ENCODE results near the gene AKAP11.
"Not testable (repeated sequence)": the region's sequence is repeated elsewhere in the genome, so short reads cannot be mapped to it uniquely, and the experiment has no call there.

AKAP11 gene, protein sequence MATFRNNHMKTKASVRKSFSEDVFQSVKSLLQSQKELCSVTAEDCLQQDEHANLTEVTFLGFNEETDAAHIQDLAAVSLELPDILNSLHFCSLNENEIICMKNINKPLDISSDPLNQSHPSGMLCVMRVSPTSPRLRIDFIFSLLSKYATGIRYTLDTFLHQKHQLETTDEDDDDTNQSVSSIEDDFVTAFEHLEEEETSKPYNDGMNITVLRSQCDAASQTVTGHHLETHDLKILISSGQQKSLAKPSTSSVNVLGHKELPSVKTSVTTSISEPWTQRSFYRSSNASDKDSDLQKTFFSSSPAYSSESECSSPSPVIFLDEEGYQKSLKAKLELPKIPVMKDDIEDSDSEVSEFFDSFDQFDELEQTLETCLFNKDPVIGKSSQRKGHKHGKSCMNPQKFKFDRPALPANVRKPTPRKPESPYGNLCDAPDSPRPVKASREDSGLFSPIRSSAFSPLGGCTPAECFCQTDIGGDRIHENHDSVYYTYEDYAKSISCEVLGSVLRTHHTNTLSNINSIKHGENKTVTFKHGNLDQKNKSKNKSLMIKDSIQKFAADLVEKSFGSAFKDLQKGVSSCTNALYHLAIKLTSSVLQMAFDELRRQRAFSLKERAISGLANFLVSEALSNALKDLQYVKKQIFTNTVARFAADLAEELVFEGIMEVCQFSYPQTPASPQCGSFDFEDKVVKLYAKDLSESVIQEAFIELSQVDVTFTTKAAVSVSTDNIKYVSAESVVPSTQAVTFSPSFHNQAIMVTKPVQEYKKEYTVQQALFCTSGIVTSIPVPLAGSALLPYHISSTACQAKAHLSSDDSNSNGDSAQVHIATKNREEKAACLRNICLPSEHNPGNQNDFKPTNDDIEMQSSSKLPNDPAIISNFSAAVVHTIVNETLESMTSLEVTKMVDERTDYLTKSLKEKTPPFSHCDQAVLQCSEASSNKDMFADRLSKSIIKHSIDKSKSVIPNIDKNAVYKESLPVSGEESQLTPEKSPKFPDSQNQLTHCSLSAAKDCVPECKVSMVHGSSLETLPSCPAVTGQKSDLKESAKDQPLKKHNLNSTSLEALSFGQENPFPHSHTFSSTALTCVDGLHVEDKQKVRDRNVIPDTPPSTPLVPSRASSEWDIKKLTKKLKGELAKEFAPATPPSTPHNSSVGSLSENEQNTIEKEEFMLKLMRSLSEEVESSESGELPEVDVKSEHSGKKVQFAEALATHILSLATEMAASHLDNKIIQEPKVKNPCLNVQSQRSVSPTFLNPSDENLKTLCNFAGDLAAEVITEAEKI (N-terminal part only)

DNA sequence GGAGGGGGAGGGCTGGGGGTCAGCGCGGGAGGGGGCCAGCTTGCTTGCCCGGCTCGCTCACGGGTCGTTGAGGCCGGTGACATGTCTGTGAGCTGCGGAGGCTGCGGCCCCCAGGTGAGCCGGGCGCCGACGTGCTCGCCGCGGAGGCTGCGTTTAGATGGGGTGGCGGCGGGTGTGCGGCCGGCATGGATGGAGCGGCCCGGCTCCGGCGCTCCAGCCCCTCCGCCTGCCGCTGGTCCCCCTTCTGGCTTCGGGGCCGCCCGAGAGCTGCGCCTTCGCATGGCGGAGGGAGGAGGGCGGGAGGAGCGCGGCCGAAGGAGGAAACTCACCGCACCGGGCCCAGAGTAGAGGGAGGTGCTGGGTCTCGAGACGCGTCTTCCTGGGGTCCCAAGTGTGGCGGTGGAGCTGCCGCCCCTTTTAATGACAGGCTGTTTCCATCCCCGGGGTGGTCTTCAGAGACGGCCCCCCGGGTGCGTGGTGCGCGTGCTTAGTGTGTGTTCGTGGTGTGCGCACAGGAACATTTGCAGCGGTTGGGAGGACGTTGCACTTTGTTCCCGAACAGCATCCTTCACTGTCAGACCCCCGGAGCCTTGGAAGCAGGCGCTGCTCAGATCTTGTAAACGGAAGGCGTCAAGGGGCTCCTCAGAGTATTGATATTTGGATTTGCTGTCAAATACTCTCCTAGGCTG, at the start of gene AKAP11:
Gene AKAP11, plus strand, starts transcription at position 38 of the 689 bp plus-strand sequence. CDS start 14,197 bp downstream, outside the sequence.
- peak; percentile 51 for DNase-seq

DNA sequence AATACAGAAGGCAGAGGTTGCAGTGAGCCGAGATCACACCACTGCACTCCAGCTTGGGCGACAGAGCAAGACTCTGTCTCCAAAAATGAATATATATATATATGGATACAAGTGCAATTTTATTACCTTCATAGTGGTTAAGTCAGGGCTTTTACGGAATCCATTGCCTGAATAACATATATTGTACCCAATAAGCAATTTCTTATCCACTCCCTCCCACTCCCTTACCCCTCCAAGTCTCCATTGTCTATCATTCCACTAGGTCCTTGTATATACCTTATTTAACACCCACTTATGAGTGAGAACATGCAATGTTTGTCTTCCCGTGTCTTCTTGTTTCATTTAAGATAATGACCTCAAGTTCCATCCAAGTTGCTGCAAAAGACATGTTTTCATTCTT, 48.3 kb upstream of the AKAP11 start:
- no peak for DNase-seq

DNA sequence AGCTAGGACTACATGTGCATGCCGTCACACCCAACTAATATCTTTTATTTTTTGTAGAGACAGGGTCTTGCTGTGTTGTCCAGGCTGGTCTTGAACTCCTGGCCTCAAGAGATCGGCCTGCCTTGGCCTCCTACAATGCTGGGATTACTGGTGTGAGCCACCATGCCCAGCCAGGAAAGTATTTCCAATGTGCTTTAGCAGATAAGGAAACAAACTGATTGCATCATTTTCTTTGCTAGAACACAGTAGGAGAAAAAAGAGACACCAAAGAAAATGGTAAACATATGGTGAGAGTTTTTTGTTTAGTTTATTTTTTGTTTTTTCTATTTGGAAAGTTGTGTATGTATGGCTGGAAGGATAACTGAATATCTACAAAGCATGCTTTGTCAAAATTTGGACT, 46.9 kb upstream of the AKAP11 start:
- DNase-seq = no peak

DNA sequence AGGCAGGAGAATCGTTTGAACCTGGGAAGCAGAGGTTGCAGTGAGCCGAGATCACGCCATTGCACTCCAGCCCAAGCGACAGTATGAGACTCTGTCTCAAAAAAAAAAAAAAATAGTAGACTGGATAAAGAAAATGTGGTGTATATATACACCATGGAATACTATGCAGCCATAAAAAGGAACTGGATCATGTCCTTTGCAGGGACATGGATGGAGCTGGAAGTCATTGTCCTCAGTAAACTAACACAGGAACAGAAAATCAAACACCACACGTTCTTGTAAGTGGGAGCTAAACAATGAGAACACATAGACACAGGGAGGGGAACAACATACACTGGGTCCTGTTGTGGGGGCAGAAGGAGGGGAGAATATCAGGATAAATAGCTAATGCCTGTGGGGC, 45.2 kb upstream of the AKAP11 start:
- not testable (repeated sequence) for DNase-seq

DNA sequence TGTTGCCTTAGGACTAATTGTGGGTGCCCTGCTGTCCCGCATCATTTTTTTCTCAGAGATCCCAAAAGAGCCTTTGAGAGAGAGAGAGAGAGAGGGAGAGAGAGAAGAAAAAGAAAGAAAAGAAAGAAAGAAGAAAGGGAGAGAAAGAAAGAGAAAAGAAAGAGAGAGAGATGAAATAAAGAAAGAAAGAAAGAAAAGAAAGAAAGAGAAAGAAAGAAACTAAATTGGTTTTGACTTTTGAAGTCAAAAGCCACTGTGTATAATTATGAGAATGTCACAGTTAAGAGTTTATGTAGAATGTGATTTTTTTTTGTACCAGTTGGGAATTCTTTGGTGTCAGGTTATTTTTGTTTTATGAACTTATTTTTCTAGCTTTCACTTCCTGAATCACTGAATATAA, 43.4 kb upstream of the AKAP11 start:
- DNase-seq = no peak

DNA sequence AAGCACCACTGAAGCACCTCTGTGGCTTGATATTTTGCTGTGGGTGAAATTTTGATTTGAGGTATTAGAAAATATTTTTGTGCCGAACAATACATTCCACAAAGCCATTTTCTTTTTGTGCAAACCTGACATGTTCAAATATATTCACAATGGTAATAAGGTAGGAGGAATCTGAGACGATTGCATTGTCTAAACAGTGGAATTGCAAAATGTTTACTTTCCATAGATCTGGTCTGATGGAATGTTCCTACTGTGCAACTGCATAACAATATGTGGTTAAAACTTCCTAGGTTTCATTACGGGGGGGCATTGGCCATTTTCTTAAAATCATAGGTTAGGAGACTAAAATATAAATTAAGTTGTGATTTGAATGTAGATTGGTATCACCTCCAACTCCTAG, 42.7 kb upstream of the AKAP11 start:
- DNase-seq = no peak

DNA sequence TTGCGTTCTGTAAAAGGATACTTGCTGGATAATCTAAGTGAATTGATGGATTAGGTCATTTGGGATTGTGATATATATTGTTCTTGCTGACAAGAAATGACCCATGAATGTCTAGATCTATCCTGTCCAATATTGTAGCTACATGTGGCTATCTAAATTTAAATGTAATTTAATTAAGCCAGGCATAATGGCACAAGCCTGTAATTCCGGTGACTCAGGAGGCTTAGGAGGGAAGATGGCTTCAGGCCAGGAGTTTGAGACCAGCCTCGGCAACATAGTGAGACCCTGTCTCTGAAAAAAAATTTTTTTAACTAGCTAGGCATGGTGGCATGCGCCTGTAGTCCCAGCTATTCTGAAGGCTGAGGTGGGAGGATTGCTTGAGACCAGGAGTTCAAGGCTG, 39.3 kb upstream of the AKAP11 start:
- DNase-seq = no peak

DNA sequence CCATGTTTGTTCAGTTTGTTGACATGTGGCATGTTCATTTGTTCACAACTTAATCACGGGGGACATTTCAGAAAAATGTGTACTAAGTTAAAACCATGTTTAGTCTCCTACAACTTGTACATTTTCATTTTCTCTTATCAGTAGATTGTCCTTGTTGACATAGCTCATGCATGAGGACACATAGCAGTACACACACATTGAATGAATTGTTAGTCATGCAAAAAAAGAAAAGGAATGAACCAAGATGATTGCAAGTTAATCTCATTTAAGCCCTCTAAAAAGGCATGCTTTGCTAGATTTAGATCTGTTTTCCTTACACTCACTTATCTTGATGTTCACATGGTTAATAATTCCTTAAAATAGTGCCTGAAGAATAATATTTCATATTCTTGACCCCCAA, 38.2 kb upstream of the AKAP11 start:
- DNase-seq = no peak

DNA sequence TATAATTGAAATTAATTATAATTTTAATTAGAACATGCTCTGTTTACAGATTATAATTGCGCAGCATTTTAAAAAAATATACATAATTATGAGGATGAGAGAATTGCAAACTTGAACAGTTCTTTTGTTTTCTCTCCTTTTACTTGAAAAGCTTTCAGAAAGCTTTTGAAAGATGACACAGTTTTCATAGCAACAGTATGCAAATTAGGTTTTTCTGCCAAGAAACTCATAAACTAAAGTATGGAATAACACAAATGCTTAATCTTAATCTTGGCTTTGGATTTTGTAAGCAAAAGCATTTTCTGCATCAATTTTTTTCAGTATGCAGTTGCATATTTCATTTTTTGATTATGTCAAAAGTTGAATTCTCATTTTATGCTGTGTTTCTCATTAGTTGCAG, 32.8 kb upstream of the AKAP11 start:
- DNase-seq = no peak

DNA sequence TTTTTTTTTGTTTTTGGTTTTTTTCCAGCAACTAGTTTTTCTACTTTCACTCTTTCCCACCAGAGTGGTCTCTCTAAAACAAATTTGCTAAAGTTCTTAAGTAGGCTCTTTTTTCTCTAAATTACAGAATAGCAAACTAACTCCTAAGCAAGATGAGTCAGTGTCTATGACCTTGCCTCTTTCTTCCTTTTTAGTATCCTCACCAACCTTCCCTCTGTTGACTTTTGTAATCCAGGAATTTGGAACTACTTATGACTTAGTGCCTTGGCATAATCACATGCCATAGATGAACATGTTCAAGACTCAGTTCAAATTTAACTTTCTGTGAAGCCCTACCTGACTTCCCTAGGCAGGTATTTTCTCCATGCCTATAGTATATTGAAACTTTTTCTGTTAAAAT, 32.3 kb upstream of the AKAP11 start:
- DNase-seq = no peak

DNA sequence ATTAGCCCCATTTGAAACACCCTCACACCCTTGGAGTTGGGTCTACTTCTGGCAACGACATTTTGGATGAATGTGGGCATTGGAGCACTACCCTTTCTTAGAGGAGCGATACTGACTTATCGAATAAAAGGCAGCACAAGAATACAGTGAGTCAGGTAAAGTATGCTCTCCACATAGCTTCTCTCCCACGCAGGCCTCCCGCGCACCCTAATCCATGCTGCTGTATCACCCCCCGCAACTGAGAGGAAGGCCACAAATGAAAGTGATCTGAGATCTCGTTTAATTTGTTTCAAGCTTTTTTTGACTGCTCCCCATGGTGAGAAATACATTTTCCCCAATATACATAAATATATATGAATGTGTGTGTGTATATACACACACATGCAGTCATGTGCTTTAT, 25.4 kb upstream of the AKAP11 start:
- no peak for DNase-seq

DNA sequence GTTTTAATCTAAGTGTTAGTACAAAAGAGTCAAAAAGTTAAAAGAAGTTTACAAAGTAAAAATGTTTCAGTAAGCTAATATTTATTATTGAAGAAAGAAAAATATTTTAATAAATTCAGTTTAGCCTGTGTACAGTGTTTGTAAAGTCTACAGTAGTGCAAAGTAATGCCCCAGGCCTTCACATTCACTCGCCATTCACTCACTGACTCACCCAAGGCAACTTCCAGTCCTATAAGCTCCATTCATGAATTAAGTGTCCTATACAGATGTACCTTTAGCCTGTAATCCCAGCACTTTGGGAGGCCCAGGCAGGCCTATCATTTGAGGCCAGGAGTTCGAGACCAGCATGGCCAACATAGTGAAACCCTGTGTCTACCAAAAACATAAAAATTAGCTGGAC, 24.1 kb upstream of the AKAP11 start:
- no peak for DNase-seq

DNA sequence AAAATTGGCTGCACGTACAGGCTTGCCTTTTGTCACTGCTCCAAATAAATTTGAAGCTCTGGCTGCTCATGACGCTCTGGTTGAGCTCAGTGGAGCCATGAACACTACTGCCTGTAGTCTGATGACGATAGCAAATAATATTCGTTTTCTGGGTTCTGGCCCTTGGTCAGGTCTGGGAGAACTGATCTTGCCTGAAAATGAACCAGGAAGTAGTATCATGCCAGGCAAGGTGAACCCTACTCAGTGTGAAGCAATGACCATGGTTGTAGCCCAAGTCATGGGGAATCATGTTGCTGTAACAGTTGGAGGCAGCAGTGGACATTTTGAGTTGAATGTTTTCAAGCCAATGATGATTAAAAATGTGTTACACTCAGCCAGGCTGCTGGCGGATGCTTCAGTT, 16.1 kb upstream of the AKAP11 start:
- no peak for DNase-seq

DNA sequence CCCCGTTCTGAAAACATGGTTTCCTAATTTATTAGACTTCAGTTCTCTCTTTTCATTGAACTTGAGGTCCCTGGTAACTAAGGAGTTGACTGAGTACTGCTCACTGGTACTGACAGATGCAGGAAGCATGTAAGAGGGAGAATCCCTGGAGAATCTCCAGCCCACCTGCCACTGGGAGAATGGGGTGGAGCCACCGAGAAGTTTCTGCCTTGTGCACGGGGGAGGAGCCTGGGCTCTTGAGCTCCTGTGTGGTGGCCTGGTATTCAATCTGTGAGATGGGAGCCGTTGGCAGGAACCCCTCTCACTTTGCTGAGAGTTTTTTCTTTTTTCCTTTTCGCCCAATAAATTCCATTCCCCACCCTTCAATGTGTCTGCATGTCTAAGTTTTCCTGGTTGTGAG, 13.2 kb upstream of the AKAP11 start:
- no peak for DNase-seq

DNA sequence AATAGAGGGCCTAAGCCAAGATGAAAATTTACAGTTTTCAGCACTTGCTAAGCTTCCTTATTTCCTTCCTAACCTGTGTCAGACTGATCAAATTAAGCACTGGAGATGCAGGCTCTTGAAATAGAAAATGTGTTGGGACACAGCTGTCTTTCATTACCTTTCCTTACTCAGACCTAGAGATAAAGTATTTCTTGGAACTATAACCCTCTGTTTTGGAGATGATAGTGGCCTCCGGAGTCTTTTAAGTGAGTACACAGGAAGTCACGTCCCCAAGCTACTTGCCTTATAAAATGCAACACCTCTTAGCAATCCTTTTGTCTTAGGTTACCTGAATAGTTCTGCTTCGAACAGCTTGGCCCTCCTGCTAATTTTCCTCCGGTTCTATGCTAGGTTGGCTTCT, 12.4 kb upstream of the AKAP11 start:
- no peak for DNase-seq

DNA sequence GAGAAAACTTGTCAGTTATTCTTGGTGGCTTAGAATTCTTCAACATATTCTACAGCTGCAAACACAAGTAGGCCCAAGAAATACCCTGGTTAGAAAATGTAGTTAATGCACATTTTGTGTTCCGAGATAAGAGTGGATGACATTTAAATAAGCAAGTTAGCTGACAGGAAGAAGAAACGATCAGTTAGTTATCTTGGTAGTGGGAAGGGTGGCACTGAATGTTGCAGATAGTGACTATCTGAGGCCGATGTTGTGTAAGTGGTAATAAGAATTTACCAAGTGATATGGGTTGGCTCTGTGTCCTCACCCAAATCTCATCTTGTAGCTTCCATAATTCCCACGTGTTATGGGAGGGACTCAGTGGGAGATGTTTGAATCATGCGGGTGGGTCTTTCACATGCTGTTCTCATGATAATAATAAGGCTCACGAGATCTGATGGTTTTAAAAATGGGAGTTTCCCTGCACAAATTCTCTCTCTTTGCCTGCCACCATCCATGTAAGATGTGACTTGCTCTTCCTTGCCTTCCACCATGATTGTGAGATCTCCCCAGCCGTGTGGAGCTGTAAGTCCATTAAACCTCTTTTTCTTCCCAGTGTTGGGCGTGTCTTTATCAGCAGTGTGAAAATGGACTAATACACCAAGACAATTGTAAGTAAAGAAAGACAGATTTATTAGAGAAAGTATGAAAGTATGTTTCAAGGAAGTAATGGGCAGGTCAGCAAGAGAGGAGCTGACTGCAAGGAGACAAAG, 10.9 kb upstream of the AKAP11 start:
- no peak for DNase-seq

DNA sequence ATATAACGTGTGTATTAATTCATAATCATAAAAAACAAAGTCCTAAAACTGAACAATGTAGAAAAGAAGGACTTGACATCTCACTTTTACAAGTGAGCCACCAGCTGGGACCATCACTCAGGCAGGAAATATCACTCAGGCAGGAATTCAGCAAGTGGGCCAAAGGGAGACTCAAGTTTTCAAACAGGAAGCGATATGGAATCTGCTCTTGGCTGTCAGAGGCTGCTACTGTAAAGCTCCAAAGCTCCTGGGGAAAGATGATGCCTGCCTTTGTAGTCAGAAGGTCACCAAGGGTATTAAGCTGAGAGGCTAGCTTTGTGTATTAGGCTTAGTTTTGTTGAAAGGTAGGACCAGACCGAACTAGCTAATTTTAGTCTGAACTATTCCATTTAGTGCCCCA, 5.5 kb upstream of the AKAP11 start:
- DNase-seq = no peak

DNA sequence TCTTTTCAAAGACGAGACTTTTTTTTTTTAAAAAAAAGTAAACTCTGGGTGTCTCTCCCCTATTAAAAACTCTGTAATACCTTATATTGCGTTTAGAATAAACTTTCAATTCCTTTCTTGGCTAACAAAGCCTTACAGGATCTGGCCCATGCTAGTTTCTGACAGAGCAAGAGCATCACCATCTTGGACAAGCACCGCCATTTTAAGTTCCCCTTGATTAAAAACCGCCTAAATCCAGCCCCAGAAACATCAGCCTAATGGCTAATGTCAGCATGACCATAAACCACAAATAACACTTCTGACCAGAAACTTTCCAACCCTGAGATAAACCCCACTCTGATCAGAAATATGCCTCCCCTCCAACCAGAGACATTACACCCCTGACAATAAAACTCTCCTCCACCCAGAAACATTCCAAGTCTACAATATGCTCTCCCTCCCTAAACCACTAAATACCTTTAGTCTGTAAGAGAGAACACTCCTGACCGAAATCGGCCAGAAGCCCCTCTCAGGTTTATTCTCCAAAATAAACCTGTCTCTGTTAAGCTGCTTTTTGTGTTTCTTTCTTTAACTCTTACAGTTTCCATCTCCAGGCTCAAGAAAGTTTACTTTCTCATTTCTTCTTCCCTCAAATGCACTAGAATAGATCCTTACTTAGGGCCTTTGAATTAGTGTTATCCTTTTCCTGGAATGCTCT, 1.6 kb upstream of the AKAP11 start:
- DNase-seq = no peak

DNA sequence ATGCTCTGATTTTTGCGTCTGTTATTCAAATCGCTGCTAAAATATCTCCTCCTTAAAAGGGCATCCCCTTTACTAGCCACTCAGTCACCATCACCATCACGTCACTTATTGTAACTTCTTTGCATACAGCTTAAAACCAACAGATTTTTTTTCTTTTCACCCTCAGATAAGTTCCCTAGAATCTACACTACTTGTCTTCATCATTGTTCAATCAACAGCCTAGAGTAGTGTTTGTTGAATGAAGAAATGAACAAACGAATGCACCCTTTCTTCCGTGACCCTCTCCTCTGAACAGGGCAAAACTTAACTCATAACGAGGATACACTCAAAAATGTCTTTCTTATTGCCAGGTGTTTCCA, 1.1 kb upstream of the AKAP11 start:
- no peak for DNase-seq

DNA sequence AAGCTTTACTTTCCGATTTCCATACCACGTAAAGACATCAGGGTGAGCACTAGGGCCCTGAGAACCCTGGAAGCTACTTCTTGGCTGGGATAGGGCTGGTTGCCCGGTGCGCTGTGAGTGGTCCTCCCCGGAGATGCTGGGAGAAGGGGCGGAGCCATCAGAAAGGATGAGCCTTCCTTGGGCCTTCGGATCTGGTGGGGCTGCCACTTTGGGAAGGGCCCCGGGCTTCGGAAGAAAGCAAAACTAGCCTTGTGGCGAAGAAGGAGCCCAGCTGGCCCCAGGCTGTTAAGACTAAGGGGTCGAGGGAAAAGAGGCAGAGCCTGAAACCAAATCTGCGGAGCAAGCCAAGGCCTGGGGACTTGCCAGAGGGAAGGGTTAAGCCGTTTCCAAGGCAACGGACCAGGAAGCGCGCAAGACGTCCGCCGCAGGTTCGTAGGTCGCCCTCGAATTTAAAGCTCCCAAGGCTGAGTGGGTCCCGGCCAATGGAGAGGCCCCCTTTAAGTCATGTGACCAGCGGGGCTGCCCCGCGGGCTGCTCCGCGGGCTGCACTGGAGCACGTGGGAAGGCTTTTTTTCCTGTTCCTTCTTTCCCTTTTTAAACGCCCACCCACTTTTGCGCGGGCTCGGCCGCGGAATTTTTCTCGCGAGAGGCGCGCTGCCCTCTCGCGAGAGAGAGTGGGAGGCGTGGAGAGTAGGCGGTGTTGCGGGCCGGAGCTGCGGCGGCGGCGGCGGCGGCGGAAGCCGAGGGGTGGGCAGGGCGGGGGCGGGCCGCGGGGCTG, 426 bp upstream of the AKAP11 start:
- DNase-seq = peak; percentile 89

DNA sequence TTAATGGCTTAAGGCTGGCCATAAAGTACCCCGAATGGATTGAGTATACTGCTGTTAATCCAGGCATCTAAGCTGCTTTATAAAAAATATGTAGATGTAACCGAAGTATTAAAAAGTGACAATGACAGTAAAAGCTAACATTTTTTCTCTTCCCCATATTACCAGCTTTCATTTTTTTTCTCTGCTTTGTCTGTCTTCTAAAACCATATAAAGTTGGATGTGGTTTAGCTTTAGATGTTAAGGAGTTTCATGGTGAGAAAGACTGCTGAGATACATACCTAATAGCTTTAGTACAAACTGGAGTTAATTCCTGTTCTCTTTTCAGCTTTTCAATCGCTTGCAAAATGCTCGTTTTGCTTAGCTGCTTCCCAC, 838 bp downstream of the AKAP11 start:
- DNase-seq = no peak
